C4-2B (cell line): ENCODE measurements around the gene KIAA0586.

Experiments
- ZFX ChIP-seq: fragments of 450-650 bp; IDR thresholded peaks from 2 replicates; pipeline ENCODE4 v1.6.1; 2017
- TF ChIP-seq, protein P1 (sequence below): fragments of 450-650 bp; conservative IDR thresholded peaks from 2 replicates; pipeline ENCODE4 v1.5.1; 2017; ENCODE audit warnings: mild to moderate bottlenecking

DNA sequence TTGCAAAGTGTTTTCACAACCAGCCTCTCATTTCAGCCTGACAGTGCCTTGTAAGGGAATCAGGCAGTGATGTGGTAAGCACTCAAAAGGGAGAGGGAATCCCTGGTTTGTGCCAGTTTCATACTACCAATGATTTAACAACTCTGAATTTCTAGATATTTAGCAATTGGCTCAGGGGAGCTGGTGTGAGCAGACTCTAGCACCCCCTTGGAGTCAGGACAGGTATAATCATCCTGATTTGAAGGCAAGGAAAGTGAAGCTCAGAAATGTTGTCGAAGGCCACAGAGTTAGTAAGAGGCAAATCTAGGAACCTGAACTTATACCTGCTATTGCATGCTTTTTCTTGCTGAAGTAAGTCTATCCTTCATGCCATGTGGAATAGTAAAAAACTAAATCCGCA is 147.1 kb downstream of the KIAA0586 start:
- TF ChIP-seq, protein P1, sequence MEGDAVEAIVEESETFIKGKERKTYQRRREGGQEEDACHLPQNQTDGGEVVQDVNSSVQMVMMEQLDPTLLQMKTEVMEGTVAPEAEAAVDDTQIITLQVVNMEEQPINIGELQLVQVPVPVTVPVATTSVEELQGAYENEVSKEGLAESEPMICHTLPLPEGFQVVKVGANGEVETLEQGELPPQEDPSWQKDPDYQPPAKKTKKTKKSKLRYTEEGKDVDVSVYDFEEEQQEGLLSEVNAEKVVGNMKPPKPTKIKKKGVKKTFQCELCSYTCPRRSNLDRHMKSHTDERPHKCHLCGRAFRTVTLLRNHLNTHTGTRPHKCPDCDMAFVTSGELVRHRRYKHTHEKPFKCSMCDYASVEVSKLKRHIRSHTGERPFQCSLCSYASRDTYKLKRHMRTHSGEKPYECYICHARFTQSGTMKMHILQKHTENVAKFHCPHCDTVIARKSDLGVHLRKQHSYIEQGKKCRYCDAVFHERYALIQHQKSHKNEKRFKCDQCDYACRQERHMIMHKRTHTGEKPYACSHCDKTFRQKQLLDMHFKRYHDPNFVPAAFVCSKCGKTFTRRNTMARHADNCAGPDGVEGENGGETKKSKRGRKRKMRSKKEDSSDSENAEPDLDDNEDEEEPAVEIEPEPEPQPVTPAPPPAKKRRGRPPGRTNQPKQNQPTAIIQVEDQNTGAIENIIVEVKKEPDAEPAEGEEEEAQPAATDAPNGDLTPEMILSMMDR = no peak; the same call in 1 of the 2 replicates
- no peak for TF ChIP-seq ZFX
